SK-N-SH (cell line): ENCODE data around the gene PKN1. TPM values are rescaled to one million over a fixed set of nuclear protein-coding genes. Genes with fewer than 3 reads are reported as not detected.

ENCODE experiments used
- CTCF ChIA-PET: fragments of 300-600, 350-600 bp; formaldehyde crosslinking; extraction: SDS; loops from one replicate; lab custom pipeline; 2021; lab: Yijun Ruan, JAX
- POLR2A ChIA-PET: fragments of 350-600 bp; sonication (Branson Sonifier 250); formaldehyde crosslinking; extraction: SDS; loops from one replicate; lab custom pipeline; 2020; ENCODE audit warnings: antibody characterized with exemption, inconsistent platforms; lab: Yijun Ruan, JAX
- DNase-seq: peaks from one replicate; pipeline ENCODE4 v3.0.0; 2012
- H2AFZ ChIP-seq: fragments of 200-600 bp; sonication (generic); 2 replicates; pipeline ENCODE4 v1.8.1; 2016; ENCODE audit warnings: antibody characterized with exemption, mild to moderate bottlenecking, low read depth
- H3F3A ChIP-seq: fragments of 200-600 bp; sonication (generic); replicated peaks from 2 replicates; pipeline ENCODE3; 2016; ENCODE audit warnings: antibody characterized with exemption, mild to moderate bottlenecking; ENCODE audit not compliant: insufficient read depth
- H3K27ac ChIP-seq, 2 experiments: fragments of 200-500 bp in 1 of 2; fragments of 200-600 bp in 1 of 2; sonication (Bioruptor generic) in 1 of 2; sonication (generic), shearing (Covaris generic) in 1 of 2; 2 replicates each; pipeline versions ENCODE4 v1.5.1 to v1.6.1; 2014 to 2016; ENCODE audit warnings: low read depth in 2 of 2, inconsistent platforms in 1 of 2, low read length in 1 of 2, mild to moderate bottlenecking in 1 of 2, mixed read lengths in 1 of 2
- H3K27me3 ChIP-seq: fragments of 200-600 bp; sonication (generic), shearing (Covaris generic); 2 replicates; pipeline ENCODE4 v1.6.1; 2016; ENCODE audit warnings: mixed run types; ENCODE audit not compliant: insufficient read depth
- H3K36me3 ChIP-seq, 2 experiments: fragments of 200-500 bp in 1 of 2; fragments of 200-600 bp in 1 of 2; sonication (Bioruptor generic) in 1 of 2; sonication (generic) in 1 of 2; replicated peaks in 1 of 2; 2 replicates each; pipeline versions ENCODE3 to v1.5.1; 2014 to 2016; ENCODE audit warnings: low read length in 1 of 2, mild to moderate bottlenecking in 1 of 2; ENCODE audit not compliant: insufficient read depth in 2 of 2, control insufficient read depth in 1 of 2
- H3K4me1 ChIP-seq, 2 experiments: fragments of 200-500 bp in 1 of 2; fragments of 200-600 bp in 1 of 2; sonication (Bioruptor generic) in 1 of 2; sonication (generic), shearing (Covaris generic) in 1 of 2; 2 replicates each; pipeline versions ENCODE4 v1.5.1 to v1.6.1; 2014 to 2016; ENCODE audit warnings: low read depth in 1 of 2, low read length in 1 of 2, mixed run types in 1 of 2; ENCODE audit not compliant: insufficient read depth in 2 of 2, control insufficient read depth in 1 of 2
- H3K4me2 ChIP-seq: fragments of 200-600 bp; sonication (generic), shearing (Covaris generic); 2 replicates; pipeline ENCODE4 v1.6.1; 2017; ENCODE audit warnings: mixed run types
- H3K4me3 ChIP-seq, 2 experiments: fragments of 200-500 bp in 1 of 2; fragments of 200-600 bp in 1 of 2; sonication (Bioruptor generic) in 1 of 2; sonication (generic), shearing (Covaris generic) in 1 of 2; 2 replicates each; pipeline versions ENCODE4 v1.5.1 to v1.8.1; 2014 to 2016; ENCODE audit warnings: low read depth in 2 of 2, inconsistent platforms in 1 of 2, low read length in 1 of 2, mild to moderate bottlenecking in 1 of 2, mixed read lengths in 1 of 2, moderate library complexity in 1 of 2
- H3K79me2 ChIP-seq: fragments of 200-600 bp; sonication (generic); 2 replicates; pipeline ENCODE4 v1.8.1; 2017; ENCODE audit warnings: mild to moderate bottlenecking; ENCODE audit not compliant: insufficient read depth
- H3K9ac ChIP-seq: fragments of 200-600 bp; sonication (generic); 2 replicates; pipeline ENCODE4 v1.6.1; 2017; ENCODE audit warnings: mixed run types
- H3K9me2 ChIP-seq: fragments of 200-600 bp; sonication (generic); 2 replicates; pipeline ENCODE4 v1.6.1; 2017; ENCODE audit warnings: mixed run types
- H3K9me3 ChIP-seq: fragments of 200-600 bp; sonication (generic); 2 replicates; pipeline ENCODE4 v1.6.1; 2017; ENCODE audit warnings: mixed run types, mild to moderate bottlenecking, moderate library complexity
- H4K20me1 ChIP-seq: fragments of 200-600 bp; sonication (generic); 2 replicates; pipeline ENCODE4 v1.6.1; 2017; ENCODE audit warnings: mild to moderate bottlenecking, mixed run types; ENCODE audit not compliant: insufficient read depth
- CTCF ChIP-seq: fragments of 200-600 bp; sonication (generic); IDR thresholded peaks from 2 replicates; pipeline ENCODE4 v1.6.1; 2017; ENCODE audit warnings: antibody characterized with exemption, mild to moderate bottlenecking, moderate library complexity
- ELF1 ChIP-seq: IDR thresholded peaks from 2 replicates; pipeline ENCODE4 v1.4.0; 2012
- FOSL2 ChIP-seq: IDR thresholded peaks from 2 replicates; pipeline ENCODE4 v1.4.0; 2012; ENCODE audit warnings: low read depth, mild to moderate bottlenecking, moderate library complexity, borderline replicate concordance
- FOXJ3 ChIP-seq: sonication (generic); formaldehyde crosslinking; IDR thresholded peaks from 2 replicates; pipeline ENCODE4 v1.5.1; 2020; ENCODE audit warnings: mild to moderate bottlenecking, missing genetic modification reagents
- GABPA ChIP-seq: IDR thresholded peaks from 2 replicates; pipeline ENCODE4 v1.4.0; 2012; ENCODE audit warnings: low read depth, mild to moderate bottlenecking
- GATA2 ChIP-seq: sonication (generic); formaldehyde crosslinking; IDR thresholded peaks from 2 replicates; pipeline ENCODE4 v1.5.0; 2020; ENCODE audit warnings: mild to moderate bottlenecking, missing genetic modification reagents
- MEF2A ChIP-seq: IDR thresholded peaks from 2 replicates; pipeline ENCODE4 v1.4.0; 2012; ENCODE audit warnings: low read depth, borderline replicate concordance
- MXI1 ChIP-seq: IDR thresholded peaks from 2 replicates; pipeline ENCODE4 v1.6.1; 2012; ENCODE audit warnings: mild to moderate bottlenecking, low read depth, low read length, improper control_type of control experiment
- NRF1 ChIP-seq: IDR thresholded peaks from 2 replicates; pipeline ENCODE4 v1.6.1; 2012; ENCODE audit warnings: low read depth, mild to moderate bottlenecking, low read length
- POLR2AphosphoS5 ChIP-seq: IDR thresholded peaks from 2 replicates; pipeline ENCODE4 v1.6.1; 2012; ENCODE audit warnings: low read depth, low read length
- RCOR1 ChIP-seq: fragments of 150-350 bp; IDR thresholded peaks from 2 replicates; pipeline ENCODE4 v1.6.1; 2017; ENCODE audit warnings: antibody characterized with exemption, low read length
- RFX5 ChIP-seq: IDR thresholded peaks from 2 replicates; pipeline ENCODE4 v1.6.1; 2012; ENCODE audit warnings: mild to moderate bottlenecking, improper control_type of control experiment, low read length
- SMC3 ChIP-seq: IDR thresholded peaks from 2 replicates; pipeline ENCODE4 v1.6.1; 2012; ENCODE audit warnings: low read depth, low read length, improper control_type of control experiment
- TAF1 ChIP-seq: IDR thresholded peaks from 2 replicates; pipeline ENCODE4 v1.6.1; 2012; ENCODE audit warnings: low read depth, mild to moderate bottlenecking, low read length, moderate library complexity, borderline replicate concordance
- TCF12 ChIP-seq: IDR thresholded peaks from 2 replicates; pipeline ENCODE4 v1.4.0; 2012
- TEAD4 ChIP-seq: IDR thresholded peaks from 2 replicates; pipeline ENCODE4 v1.4.0; 2012; ENCODE audit warnings: mild to moderate bottlenecking, borderline replicate concordance; ENCODE audit not compliant: insufficient read depth
- YY1 ChIP-seq: IDR thresholded peaks from 2 replicates; pipeline ENCODE4 v1.4.0; 2012; ENCODE audit warnings: low read depth, mild to moderate bottlenecking
- WGBS: methylation state at CpG from one replicate; pipeline ENCODE4 v1.1.6; 2017; ENCODE audit warnings: low lambda C conversion rate; 5-methylcytosine and 5-hydroxymethylcytosine counted together
- polyA plus RNA-seq, 3 experiments: library from polyadenylated mRNA; depleted of rRNA; stranded (reverse); fragments of >200 nt; gene quantifications; 2 replicates each; pipeline ENCODE4 v1.2.3, GENCODE V29; 2012
- TF ChIP-seq, protein P1 (sequence below): IDR thresholded peaks from 2 replicates; pipeline ENCODE4 v1.6.1; 2012; ENCODE audit warnings: mild to moderate bottlenecking, low read depth, low read length, moderate library complexity
- TF ChIP-seq, protein P2 (sequence below): fragments of 150-350 bp; IDR thresholded peaks from 2 replicates; pipeline ENCODE4 v1.6.1; 2016; ENCODE audit warnings: mild to moderate bottlenecking, low read depth, low read length
- TF ChIP-seq, protein P3 (sequence below): IDR thresholded peaks from 2 replicates; pipeline ENCODE4 v1.4.0; 2012; ENCODE audit warnings: low read depth

The PKN1 gene
- polyA plus RNA-seq, 1 of the 3 experiments (the other 2 are of a cell fraction), result 99.6 TPM

DNA sequence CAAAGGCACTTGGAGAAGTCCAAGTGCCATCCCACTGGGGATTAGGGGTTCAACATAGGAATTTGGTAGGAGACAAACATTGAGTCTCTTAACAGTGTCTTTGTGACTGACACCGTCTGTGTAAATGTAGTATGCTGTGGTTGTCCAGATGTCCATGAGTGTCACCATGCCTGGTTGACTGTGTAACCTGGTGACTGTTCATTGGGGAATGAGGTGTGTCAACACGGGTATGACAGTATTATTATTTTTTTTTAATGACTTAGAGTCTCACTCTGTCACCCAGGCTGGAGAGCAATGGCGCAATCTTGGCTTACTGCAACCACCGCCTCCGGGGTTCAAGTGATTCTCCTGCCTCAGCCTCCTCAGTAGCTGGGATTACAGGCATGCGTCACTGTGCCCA, 16.2 kb downstream of the PKN1 start:
- Histone ChIP-seq H3K9ac (no peak overlapping the region), H3K4me3 (no peak overlapping the region), H2AFZ (no peak overlapping the region), H3F3A (peaks cover 8% of the 10 kb centered on the region), H3K9me3 (no peaks in the 10 kb centered on the region), H3K79me2 (no peaks in the 10 kb centered on the region), H3K4me1 (no peaks in the 10 kb centered on the region), H3K27me3 (no peaks in the 10 kb centered on the region), H3K4me2 (no peak overlapping the region), H3K9me2 (no peaks in the 10 kb centered on the region), H3K36me3 (peaks cover 34 to 37% of the 10 kb centered on the region in 2 experiments), H3K27ac (no peak overlapping the region), H4K20me1 (no peaks in the 10 kb centered on the region)
- DNase-seq, result no peak
- CTCF ChIA-PET, result no interaction called here
- 81% methylated on average over 6 of the region's 6 CpGs for WGBS
- POLR2A ChIA-PET, result no interaction called here
- TF ChIP-seq MXI1, result no peak
- no peak for TF ChIP-seq MEF2A
- no peak for TF ChIP-seq ELF1
- TF ChIP-seq, protein P1, sequence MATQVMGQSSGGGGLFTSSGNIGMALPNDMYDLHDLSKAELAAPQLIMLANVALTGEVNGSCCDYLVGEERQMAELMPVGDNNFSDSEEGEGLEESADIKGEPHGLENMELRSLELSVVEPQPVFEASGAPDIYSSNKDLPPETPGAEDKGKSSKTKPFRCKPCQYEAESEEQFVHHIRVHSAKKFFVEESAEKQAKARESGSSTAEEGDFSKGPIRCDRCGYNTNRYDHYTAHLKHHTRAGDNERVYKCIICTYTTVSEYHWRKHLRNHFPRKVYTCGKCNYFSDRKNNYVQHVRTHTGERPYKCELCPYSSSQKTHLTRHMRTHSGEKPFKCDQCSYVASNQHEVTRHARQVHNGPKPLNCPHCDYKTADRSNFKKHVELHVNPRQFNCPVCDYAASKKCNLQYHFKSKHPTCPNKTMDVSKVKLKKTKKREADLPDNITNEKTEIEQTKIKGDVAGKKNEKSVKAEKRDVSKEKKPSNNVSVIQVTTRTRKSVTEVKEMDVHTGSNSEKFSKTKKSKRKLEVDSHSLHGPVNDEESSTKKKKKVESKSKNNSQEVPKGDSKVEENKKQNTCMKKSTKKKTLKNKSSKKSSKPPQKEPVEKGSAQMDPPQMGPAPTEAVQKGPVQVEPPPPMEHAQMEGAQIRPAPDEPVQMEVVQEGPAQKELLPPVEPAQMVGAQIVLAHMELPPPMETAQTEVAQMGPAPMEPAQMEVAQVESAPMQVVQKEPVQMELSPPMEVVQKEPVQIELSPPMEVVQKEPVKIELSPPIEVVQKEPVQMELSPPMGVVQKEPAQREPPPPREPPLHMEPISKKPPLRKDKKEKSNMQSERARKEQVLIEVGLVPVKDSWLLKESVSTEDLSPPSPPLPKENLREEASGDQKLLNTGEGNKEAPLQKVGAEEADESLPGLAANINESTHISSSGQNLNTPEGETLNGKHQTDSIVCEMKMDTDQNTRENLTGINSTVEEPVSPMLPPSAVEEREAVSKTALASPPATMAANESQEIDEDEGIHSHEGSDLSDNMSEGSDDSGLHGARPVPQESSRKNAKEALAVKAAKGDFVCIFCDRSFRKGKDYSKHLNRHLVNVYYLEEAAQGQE, result no peak
- TF ChIP-seq, protein P2, sequence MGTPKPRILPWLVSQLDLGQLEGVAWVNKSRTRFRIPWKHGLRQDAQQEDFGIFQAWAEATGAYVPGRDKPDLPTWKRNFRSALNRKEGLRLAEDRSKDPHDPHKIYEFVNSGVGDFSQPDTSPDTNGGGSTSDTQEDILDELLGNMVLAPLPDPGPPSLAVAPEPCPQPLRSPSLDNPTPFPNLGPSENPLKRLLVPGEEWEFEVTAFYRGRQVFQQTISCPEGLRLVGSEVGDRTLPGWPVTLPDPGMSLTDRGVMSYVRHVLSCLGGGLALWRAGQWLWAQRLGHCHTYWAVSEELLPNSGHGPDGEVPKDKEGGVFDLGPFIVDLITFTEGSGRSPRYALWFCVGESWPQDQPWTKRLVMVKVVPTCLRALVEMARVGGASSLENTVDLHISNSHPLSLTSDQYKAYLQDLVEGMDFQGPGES, result no peak
- no peak for TF ChIP-seq FOSL2
- TF ChIP-seq RFX5, result no peak

DNA sequence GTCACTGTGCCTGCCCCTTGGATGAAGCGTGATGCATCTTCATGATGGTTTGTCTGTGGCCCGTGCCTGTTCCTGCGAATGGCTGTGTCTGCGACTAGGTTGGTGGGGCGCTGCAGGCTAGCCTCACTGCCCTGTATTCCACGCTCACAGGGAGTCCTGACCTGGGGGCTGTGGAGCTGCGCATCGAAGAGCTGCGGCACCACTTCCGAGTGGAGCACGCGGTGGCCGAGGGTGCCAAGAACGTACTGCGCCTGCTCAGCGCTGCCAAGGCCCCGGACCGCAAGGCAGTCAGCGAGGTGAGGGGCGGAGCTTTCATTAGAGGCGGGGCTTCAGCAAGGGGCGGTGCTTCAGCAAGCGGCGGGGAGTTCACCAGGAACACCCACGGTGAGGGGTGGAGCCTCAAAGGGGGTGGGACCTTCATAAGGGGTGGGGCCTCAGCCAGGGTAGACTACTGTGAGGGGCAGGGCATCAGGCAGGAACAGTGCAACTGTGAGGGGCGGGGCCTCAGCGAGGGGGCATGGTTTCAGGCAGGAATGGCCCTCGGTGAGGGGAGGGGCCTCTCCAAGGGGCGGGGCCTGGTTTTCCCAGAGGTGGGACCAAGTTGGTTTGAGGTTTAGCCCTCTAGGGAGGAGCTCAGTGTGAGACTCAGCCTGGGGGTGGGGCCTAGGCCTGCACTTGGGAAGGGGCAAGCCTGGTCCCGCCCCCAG, 17.2 kb downstream of the PKN1 start:
- no peak overlapping the region for H3K27ac ChIP-seq
- H3K9ac ChIP-seq, result no peak overlapping the region
- peak; percentile 95 for DNase-seq
- 90% methylated on average over 17 of the region's 30 CpGs for WGBS
- H3K9me2 ChIP-seq, result no peaks in the 10 kb centered on the region
- no peak overlapping the region for H2AFZ ChIP-seq
- H3F3A ChIP-seq, result peaks cover 8% of the 10 kb centered on the region
- no peaks in the 10 kb centered on the region for H4K20me1 ChIP-seq
- H3K4me2 ChIP-seq, result no peak overlapping the region
- ChIA-PET POLR2A (no interaction called here), CTCF (interaction anchor here (0.9 to 1.1 kb wide), 2 partner anchors 22 to 44 kb away, joined by 3 to 7 read pairs; no protein-coding TSS in a partner anchor)
- no peaks in the 10 kb centered on the region for H3K9me3 ChIP-seq
- no peaks in the 10 kb centered on the region for H3K27me3 ChIP-seq
- no peak overlapping the region for H3K4me3 ChIP-seq
- H3K36me3 ChIP-seq, result peaks cover 33 to 36% of the 10 kb centered on the region in 2 experiments
- no peaks in the 10 kb centered on the region for H3K79me2 ChIP-seq
- H3K4me1 ChIP-seq, result no peaks in the 10 kb centered on the region
- TF ChIP-seq GATA2 (CRISPR knock-in tag), result no peak
- no peak for TF ChIP-seq POLR2AphosphoS5
- no peak for TF ChIP-seq TEAD4
- no peak for TF ChIP-seq FOXJ3 (CRISPR knock-in tag)
- TF ChIP-seq TCF12, result no peak
- TF ChIP-seq GABPA, result no peak
- no peak for TF ChIP-seq YY1
- TF ChIP-seq, protein P2, result no peak
- TF ChIP-seq, protein P3, sequence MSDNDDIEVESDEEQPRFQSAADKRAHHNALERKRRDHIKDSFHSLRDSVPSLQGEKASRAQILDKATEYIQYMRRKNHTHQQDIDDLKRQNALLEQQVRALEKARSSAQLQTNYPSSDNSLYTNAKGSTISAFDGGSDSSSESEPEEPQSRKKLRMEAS, result no peak
- TF ChIP-seq TAF1, result no peak
- TF ChIP-seq SMC3, result no peak
- TF ChIP-seq NRF1, result no peak
- no peak for TF ChIP-seq RFX5
- TF ChIP-seq CTCF, result no peak
- TF ChIP-seq RCOR1, result no peak
- TF ChIP-seq MEF2A, result no peak
- TF ChIP-seq FOSL2, result no peak
